ENCODE measurements around the gene DCK.
"Not testable (repeated sequence)": the region's sequence is repeated elsewhere in the genome, so short reads cannot be mapped to it uniquely, and the experiment has no call there.

DCK gene

GRCh38 chr4:70999639-71000038, 6.2 kb downstream of the DCK start:
- in situ Hi-C loops (cut with MboI; ENCODE audit: low sequenced_read_pairs): not testable (repeated sequence)

DNA sequence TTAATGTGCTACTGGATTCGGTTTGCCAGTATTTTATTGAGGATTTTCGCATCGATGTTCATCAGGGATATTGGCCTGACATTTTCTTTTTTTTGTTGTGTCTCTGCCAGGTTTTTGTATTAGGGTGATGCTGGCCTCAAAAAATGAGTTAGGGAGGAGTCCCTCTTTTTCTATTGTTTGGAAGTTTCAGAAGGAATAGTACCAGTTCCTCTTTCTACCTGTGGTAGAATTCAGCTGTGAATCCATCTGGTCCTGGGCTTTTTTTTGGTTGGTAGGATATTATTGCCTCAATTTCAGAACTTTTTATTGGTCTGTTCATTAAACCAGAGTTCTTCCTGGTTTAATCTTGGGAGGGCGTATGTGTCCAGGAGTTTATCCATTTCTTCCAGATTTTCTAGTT, 7.9 kb downstream of the DCK start:
- in situ Hi-C loops (cut with MboI; ENCODE audit: low sequenced_read_pairs): not testable (repeated sequence)

DNA sequence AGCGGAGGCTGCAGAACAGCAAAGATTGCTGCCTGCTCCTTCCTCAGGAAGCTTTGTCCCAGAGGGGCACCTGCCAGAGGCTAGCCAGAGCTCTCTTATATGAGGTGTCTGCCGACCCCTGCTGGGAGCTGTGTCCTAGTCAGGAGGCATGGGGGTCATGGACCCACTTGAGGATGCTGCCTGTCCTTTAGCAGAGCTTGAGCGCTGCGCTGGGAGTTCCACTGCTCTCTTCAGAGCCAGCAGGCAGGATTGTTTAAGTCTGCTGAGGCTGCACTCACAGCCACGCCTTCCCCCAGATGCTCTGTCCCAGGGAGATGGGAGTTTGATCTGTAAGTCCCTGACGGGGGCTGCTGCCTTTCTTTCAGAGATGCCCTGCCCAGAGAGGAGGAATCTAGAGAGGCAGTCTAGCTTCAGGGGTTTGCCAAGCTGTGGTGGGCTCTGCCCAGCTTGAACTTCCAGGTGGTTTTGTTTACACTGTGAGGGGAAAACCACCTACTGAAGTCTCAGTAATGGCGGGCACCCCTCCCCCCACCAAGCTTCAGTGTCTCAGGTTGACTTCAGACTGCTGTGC, 10.9 kb downstream of the DCK start:
- in situ Hi-C loops (cut with MboI; ENCODE audit: low sequenced_read_pairs): no loop called here

GRCh38 chr4:71005025-71005424, 11.6 kb downstream of the DCK start:
- in situ Hi-C loops (cut with MboI; ENCODE audit: low sequenced_read_pairs): not testable (repeated sequence)

GRCh38 chr4:71006203-71006907, 12.9 kb downstream of the DCK start:
- in situ Hi-C loops (cut with MboI; ENCODE audit: low sequenced_read_pairs): no loop called here

GRCh38 chr4:71008196-71008595, 14.7 kb downstream of the DCK start:
- in situ Hi-C loops (cut with MboI; ENCODE audit: low sequenced_read_pairs): no loop called here

- in situ Hi-C loops (cut with MboI; ENCODE audit: low sequenced_read_pairs): no loop called here
Observed at GRCh38 chr4:71009086-71009485, 15.6 kb downstream of the DCK start.

- in situ Hi-C loops (cut with MboI; ENCODE audit: low sequenced_read_pairs): no loop called here
Observed at GRCh38 chr4:71009890-71010588, 16.6 kb downstream of the DCK start.

DNA sequence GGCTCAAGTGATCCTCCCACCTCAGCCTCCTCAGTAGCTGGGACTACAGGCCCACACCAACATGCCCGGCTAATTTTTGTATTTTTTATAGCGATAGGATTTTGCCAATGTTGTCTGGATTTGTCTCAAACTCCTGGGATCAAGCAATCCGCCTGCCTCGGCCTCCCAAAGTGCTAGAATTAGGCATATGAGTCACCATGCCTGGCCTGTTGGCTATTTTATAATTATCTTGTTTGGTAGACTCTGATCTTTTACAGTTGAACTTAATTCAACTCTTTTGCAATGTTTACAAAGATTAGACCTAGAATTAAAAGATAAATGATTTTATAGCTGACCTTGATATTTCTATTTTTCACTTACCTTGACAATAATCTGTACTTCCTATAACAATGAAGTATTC, 18.0 kb downstream of the DCK start:
- in situ Hi-C loops (cut with MboI; ENCODE audit: low sequenced_read_pairs): no loop called here

DNA sequence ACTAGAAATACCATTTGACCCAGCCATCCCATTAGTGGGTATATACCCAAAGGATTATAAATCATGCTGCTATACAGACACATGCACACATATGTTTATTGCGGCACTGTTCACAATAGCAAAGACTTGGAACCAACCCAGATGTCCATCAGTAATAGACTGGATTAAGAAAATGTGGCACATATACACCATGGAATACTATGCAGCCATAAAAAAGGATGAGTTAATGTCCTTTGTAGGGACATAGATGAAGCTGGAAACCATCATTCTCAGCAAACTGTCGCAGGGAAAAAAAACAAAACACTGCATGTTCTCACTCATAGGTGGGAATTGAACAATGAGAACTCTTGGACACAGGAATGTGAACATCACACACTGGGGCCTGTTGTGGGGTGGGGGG, 23.9 kb downstream of the DCK start:
- in situ Hi-C loops (cut with MboI; ENCODE audit: low sequenced_read_pairs): not testable (repeated sequence)

DNA sequence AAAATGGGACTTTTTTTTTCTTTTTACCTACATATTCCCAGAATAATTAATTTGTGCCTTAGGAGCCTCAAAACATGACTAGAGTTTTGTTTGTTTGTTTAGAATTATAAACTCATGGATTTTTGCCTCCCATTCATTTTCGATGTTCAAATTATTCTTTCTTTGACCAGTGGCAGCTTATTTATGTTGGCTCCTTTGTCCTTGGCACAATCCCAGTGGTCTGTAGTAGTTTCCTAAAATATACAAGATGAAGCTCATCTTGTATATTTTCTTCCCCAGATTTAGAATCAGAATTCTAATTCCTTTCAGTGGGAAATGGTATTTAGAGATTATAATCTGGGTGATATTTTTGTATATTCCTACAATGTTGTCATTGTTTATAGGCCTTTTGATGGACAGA, 27.2 kb downstream of the DCK start:
- in situ Hi-C loops (cut with MboI; ENCODE audit: low sequenced_read_pairs): no loop called here

DNA sequence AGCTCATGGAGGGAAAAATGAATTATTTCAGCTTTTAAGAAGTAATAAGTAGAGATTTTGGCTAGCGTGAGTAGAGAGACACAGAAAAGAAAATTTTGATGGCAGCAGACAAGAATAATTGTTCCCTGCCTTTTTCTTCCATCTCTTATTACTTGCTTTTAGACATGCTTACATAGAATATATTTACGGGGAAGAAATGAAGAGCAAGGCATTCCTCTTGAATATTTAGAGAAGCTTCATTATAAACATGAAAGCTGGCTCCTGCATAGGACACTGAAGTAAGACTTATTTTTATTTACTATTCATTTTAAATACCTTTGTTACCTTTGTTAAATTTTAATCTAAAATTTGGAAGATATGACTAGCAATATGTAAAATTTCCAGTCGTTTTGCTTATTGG, 32.2 kb downstream of the DCK start:
- in situ Hi-C loops (cut with MboI; ENCODE audit: low sequenced_read_pairs): no loop called here

DNA sequence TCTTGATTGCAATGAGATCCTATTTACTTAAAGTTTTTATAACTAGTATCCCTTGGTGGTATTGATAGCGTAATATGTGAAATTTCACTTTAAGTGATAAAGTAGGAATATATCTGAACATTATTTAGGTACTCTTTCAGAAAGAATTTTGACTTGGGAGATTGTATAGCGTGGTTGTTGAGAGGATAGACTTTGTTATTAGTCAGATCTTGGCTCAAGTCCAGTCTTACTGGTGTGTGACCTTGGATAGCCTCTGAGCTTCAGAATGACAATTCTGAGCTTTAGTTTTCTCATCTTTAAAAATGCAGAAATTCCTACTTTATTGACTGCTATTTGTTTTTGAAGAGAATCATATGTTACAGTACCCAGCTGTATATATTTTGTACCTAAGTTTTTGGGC, 32.6 kb downstream of the DCK start:
- in situ Hi-C loops (cut with MboI; ENCODE audit: low sequenced_read_pairs): no loop called here

GRCh38 chr4:71027611-71028010, 34.2 kb downstream of the DCK start:
- in situ Hi-C loops (cut with MboI; ENCODE audit: low sequenced_read_pairs): no loop called here

- in situ Hi-C loops (cut with MboI; ENCODE audit: low sequenced_read_pairs): no loop called here
Observed at GRCh38 chr4:71029504-71029903, 36.1 kb downstream of the DCK start.

DNA sequence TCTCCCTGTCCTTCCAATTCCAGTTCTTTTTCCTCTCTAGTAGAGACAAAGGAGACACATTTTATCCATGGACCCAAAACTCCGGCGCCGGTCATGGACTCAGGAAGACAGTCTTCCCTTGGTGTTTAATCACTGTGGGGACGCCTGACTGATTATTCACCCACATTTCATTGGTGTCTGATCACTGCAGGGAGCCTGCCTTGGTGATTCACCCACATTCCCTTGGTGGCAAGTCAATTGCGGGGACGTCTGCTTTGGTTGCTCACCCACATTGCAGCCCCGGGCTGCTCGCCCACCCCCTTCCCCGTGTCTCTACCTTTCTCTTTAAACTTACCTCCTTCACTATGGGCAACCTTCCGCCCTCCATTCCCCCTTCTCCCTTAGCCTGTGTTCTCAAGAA, 38.7 kb downstream of the DCK start:
- in situ Hi-C loops (cut with MboI; ENCODE audit: low sequenced_read_pairs): not testable (repeated sequence)

- in situ Hi-C loops (cut with MboI; ENCODE audit: low sequenced_read_pairs): no loop called here
Observed at GRCh38 chr4:71045256-71045655, 51.8 kb downstream of the DCK start.

DNA sequence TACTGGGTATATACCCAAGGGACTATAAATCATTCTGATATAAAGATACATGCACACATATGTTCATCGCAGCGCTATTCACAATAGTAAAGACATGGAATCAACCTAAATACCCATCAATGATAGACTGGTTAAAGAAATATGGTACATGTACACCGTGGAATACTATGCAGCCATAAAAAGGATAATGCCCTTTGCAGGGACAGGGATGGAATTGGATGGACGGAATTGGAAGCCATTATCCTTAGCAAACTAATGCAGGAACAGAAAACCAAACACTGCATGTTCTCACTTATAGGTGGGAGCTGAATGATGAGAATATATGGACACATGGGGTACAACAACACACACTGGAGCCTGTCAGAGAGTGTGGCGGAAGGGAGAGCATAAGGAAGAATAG, 55.9 kb downstream of the DCK start:
- in situ Hi-C loops (cut with MboI; ENCODE audit: low sequenced_read_pairs): no loop called here

DNA sequence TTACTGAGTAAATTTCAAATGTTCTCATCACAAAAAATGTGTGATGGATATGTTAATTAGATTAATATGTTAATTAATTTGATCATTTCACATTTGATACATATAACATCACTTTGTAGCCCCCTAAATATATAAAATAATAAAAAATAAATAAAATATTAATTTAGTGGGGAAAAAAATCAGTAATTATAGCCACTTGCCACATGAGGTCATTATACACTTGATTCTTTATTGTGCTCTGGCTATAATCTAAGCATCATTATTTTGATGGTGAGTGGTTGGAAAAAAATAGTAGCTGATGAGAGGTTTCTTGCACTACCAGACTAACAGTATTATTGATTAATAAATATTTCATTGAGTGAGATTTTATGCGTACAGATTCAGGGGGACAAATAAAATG, 57.4 kb downstream of the DCK start:
- in situ Hi-C loops (cut with MboI; ENCODE audit: low sequenced_read_pairs): no loop called here

DNA sequence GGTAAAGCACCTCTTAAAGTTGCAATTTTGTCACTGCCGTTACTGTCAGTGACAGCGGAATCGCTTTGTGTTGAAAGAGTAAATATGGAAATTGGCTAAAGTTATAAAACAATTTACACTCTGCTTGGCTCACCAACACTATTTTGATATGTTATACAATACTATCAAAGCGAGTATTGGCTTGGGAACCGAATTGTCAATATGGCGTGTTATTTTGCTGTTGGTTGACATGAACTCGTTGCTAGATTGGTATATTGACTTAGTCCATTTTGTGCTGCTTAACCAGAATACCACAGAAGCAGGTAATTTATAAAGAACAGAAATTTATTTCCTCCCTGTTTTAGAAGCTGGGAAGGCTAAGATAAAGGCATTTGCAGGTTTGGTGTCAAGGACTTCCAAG, 58.6 kb downstream of the DCK start:
- in situ Hi-C loops (cut with MboI; ENCODE audit: low sequenced_read_pairs): no loop called here

- in situ Hi-C loops (cut with MboI; ENCODE audit: low sequenced_read_pairs): no loop called here
Observed at GRCh38 chr4:71052716-71053115, 59.3 kb downstream of the DCK start.

- in situ Hi-C loops (cut with MboI; ENCODE audit: low sequenced_read_pairs): not testable (repeated sequence)
Observed at GRCh38 chr4:71053613-71054012, 60.2 kb downstream of the DCK start.

Measured in HL-60/S4 treated with phorbol 12-myristate 13-acetate at 8.2 ng/mL for 4 days and 3 days (cell line).